Measurements from ENCODE around the gene TGM4.

Gene TGM4

DNA sequence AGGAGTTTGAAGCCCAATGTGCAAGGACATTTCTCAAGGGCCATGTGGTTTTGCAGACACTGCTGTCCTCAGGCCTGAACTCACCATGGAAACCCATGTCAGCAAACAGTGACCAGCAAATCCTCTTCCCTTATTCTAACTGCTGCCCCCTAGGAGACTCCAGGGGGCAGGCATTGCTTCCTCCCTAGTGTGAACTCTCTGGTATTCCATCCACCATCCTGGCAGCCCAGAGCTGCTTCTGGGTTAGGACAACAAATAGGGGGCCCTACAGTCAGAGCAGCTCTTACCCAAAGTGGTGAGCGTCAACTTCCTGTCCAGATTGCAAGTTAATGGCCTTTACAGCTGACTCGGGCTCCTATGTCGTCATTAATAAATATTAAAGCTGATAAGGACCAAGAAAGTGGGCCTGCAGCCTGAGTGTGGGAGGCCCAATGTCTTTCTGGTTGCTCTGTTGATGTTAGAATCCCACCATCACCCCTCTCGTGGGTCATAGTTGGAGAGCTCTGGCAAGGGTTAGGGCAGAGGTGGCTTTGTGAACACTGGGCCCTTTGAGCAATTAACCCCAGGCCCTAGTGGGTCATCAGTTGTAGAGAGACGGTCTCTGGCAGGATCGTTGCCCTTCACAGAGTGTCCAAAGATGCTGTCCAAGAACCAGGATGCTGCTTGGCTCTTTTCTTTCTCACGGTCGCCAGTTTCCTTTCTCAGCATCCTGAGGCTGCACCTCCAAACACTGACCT, 41.5 kb downstream of the TGM4 start (continued):
- no peak for TF ChIP-seq ARNTL (CRISPR knock-in tag; IDR thresholded peaks at IDR 0.05; ENCODE audit: borderline replicate concordance, low read depth)
- TF ChIP-seq GLIS3 (CRISPR knock-in tag; IDR thresholded peaks at IDR 0.05): no peak
- TF ChIP-seq ZNF70 (CRISPR knock-in tag; IDR thresholded peaks at IDR 0.05): no peak

- ATAC-seq: no peak
- TF ChIP-seq ZFP30 (CRISPR knock-in tag; IDR thresholded peaks at IDR 0.05): no peak
- TF ChIP-seq ZC3H10 (CRISPR knock-in tag; IDR thresholded peaks at IDR 0.05): no peak
- TF ChIP-seq, protein P1, sequence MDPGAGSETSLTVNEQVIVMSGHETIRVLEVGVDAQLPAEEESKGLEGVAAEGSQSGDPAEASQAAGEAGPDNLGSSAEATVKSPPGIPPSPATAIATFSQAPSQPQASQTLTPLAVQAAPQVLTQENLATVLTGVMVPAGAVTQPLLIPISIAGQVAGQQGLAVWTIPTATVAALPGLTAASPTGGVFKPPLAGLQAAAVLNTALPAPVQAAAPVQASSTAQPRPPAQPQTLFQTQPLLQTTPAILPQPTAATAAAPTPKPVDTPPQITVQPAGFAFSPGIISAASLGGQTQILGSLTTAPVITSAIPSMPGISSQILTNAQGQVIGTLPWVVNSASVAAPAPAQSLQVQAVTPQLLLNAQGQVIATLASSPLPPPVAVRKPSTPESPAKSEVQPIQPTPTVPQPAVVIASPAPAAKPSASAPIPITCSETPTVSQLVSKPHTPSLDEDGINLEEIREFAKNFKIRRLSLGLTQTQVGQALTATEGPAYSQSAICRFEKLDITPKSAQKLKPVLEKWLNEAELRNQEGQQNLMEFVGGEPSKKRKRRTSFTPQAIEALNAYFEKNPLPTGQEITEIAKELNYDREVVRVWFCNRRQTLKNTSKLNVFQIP (CRISPR knock-in tag; IDR thresholded peaks at IDR 0.05; ENCODE audit: borderline replicate concordance, low read depth): no peak
- TF ChIP-seq SNAI2 (CRISPR knock-in tag; IDR thresholded peaks at IDR 0.05): no peak
- TF ChIP-seq TOX (CRISPR knock-in tag; IDR thresholded peaks at IDR 0.05; ENCODE audit: borderline replicate concordance): no peak
- no peak for TF ChIP-seq ARNTL (CRISPR knock-in tag; IDR thresholded peaks at IDR 0.05; ENCODE audit: borderline replicate concordance, low read depth)
- TF ChIP-seq, protein P2, sequence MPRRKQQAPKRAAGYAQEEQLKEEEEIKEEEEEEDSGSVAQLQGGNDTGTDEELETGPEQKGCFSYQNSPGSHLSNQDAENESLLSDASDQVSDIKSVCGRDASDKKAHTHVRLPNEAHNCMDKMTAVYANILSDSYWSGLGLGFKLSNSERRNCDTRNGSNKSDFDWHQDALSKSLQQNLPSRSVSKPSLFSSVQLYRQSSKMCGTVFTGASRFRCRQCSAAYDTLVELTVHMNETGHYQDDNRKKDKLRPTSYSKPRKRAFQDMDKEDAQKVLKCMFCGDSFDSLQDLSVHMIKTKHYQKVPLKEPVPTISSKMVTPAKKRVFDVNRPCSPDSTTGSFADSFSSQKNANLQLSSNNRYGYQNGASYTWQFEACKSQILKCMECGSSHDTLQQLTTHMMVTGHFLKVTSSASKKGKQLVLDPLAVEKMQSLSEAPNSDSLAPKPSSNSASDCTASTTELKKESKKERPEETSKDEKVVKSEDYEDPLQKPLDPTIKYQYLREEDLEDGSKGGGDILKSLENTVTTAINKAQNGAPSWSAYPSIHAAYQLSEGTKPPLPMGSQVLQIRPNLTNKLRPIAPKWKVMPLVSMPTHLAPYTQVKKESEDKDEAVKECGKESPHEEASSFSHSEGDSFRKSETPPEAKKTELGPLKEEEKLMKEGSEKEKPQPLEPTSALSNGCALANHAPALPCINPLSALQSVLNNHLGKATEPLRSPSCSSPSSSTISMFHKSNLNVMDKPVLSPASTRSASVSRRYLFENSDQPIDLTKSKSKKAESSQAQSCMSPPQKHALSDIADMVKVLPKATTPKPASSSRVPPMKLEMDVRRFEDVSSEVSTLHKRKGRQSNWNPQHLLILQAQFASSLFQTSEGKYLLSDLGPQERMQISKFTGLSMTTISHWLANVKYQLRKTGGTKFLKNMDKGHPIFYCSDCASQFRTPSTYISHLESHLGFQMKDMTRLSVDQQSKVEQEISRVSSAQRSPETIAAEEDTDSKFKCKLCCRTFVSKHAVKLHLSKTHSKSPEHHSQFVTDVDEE (CRISPR knock-in tag; IDR thresholded peaks at IDR 0.05): no peak
- TF ChIP-seq, protein P3, sequence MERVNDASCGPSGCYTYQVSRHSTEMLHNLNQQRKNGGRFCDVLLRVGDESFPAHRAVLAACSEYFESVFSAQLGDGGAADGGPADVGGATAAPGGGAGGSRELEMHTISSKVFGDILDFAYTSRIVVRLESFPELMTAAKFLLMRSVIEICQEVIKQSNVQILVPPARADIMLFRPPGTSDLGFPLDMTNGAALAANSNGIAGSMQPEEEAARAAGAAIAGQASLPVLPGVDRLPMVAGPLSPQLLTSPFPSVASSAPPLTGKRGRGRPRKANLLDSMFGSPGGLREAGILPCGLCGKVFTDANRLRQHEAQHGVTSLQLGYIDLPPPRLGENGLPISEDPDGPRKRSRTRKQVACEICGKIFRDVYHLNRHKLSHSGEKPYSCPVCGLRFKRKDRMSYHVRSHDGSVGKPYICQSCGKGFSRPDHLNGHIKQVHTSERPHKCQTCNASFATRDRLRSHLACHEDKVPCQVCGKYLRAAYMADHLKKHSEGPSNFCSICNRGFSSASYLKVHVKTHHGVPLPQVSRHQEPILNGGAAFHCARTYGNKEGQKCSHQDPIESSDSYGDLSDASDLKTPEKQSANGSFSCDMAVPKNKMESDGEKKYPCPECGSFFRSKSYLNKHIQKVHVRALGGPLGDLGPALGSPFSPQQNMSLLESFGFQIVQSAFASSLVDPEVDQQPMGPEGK (CRISPR knock-in tag; IDR thresholded peaks at IDR 0.05; ENCODE audit: borderline replicate concordance): no peak
- TF ChIP-seq OSR1 (CRISPR knock-in tag; IDR thresholded peaks at IDR 0.05): no peak
- no peak for TF ChIP-seq BACH2 (CRISPR knock-in tag; IDR thresholded peaks at IDR 0.05; ENCODE audit: borderline replicate concordance)
Observed at GRCh38 chr3:44918087-44918486, 43.7 kb downstream of the TGM4 start.

DNA sequence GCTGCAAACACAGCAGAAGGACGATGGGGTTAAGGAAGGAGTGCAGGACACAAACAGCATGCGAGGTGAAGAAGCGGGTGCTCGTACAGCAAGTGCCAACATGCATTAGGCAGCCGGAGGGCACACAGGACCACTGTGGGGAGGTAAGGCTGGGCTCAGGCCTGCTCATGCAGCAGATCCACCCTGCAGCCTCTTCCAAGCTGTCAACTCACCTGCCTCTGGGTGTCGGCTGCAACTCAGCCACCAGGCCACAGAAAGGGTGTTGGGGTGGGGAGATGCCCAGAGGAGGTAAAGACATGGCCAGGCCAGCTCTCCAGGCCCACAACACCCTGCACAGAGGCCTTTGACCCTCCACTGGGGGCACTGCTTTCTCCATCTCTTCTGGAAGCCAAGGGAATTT, 44.2 kb downstream of the TGM4 start:
- no peak for ATAC-seq
- TF ChIP-seq TCF4 (CRISPR knock-in tag; IDR thresholded peaks at IDR 0.05; ENCODE audit: borderline replicate concordance) (no peak), BACH2 (CRISPR knock-in tag; IDR thresholded peaks at IDR 0.05; ENCODE audit: borderline replicate concordance) (no peak), GLIS3 (CRISPR knock-in tag; IDR thresholded peaks at IDR 0.05) (no peak), OSR1 (CRISPR knock-in tag; IDR thresholded peaks at IDR 0.05) (no peak), CSDC2 (CRISPR knock-in tag; IDR thresholded peaks at IDR 0.05) (no peak), ZNF565 (CRISPR knock-in tag; conservative IDR thresholded peaks at IDR 0.05; ENCODE audit: low read depth) (no peak), ZNF8 (CRISPR knock-in tag; IDR thresholded peaks at IDR 0.05) (no peak), ZNF70 (CRISPR knock-in tag; IDR thresholded peaks at IDR 0.05) (no peak), CSRNP3 (CRISPR knock-in tag; IDR thresholded peaks at IDR 0.05) (no peak), RARB (CRISPR knock-in tag; IDR thresholded peaks at IDR 0.05) (no peak), SNAI2 (CRISPR knock-in tag; IDR thresholded peaks at IDR 0.05) (no peak), CREB5 (CRISPR knock-in tag; IDR thresholded peaks at IDR 0.05; ENCODE audit: low read depth) (no peak), ZC3H10 (CRISPR knock-in tag; IDR thresholded peaks at IDR 0.05) (no peak), PPARA (CRISPR knock-in tag; IDR thresholded peaks at IDR 0.05; ENCODE audit: borderline replicate concordance) (no peak), ZFP3 (CRISPR knock-in tag; IDR thresholded peaks at IDR 0.05) (no peak), ARNTL (CRISPR knock-in tag; IDR thresholded peaks at IDR 0.05; ENCODE audit: borderline replicate concordance, low read depth) (no peak)
- TF ChIP-seq, protein P1 (CRISPR knock-in tag; IDR thresholded peaks at IDR 0.05; ENCODE audit: borderline replicate concordance, low read depth): no peak
- TF ChIP-seq, protein P3 (CRISPR knock-in tag; IDR thresholded peaks at IDR 0.05; ENCODE audit: borderline replicate concordance): no peak

Measured in SK-N-SH treated with all-trans-retinoic acid at 6 μM for 48 hours (cell line).